Brain pericyte (primary cell): Measurements from ENCODE around the gene MAS1L.

Experiments used
- DNase-seq: peaks from one replicate; pipeline ENCODE4 v3.0.0-alpha.2; 2012; ENCODE audit warnings: low read depth, low spot score

The MAS1L gene

GRCh38 chr6:29487660-29488059 lies at the start of gene MAS1L:
TSS of gene MAS1L (minus strand) at chr6:29487956. CDS start at chr6:29487902, 54 bp downstream.
- no peak for DNase-seq

GRCh38 chr6:29532320-29532951 lies 44.7 kb upstream of the MAS1L start:
- DNase-seq = no peak

GRCh38 chr6:29531668-29532067 lies 43.9 kb upstream of the MAS1L start:
- no peak for DNase-seq

- DNase-seq = no peak
Observed at GRCh38 chr6:29530671-29531310, 43.0 kb upstream of the MAS1L start.

GRCh38 chr6:29529956-29530355 lies 42.2 kb upstream of the MAS1L start:
- no peak for DNase-seq

GRCh38 chr6:29528988-29529560 lies 41.3 kb upstream of the MAS1L start:
- no peak for DNase-seq

GRCh38 chr6:29528300-29528931 lies 40.7 kb upstream of the MAS1L start:
- no peak for DNase-seq

- DNase-seq = no peak
Observed at GRCh38 chr6:29527564-29527963, 39.8 kb upstream of the MAS1L start.

- no peak for DNase-seq
Observed at GRCh38 chr6:29527126-29527525, 39.4 kb upstream of the MAS1L start.

GRCh38 chr6:29525311-29525639 lies 37.5 kb upstream of the MAS1L start:
- no peak for DNase-seq

GRCh38 chr6:29524444-29525310 lies 36.9 kb upstream of the MAS1L start:
- no peak for DNase-seq

GRCh38 chr6:29524044-29524443 lies 36.3 kb upstream of the MAS1L start:
- DNase-seq = no peak

- no peak for DNase-seq
Observed at GRCh38 chr6:29522227-29522626, 34.5 kb upstream of the MAS1L start.

GRCh38 chr6:29521006-29521680 lies 33.4 kb upstream of the MAS1L start:
- no peak for DNase-seq

- no peak for DNase-seq
Observed at GRCh38 chr6:29520232-29520631, 32.5 kb upstream of the MAS1L start.

- no peak for DNase-seq
Observed at GRCh38 chr6:29519291-29520010, 31.7 kb upstream of the MAS1L start.

GRCh38 chr6:29517728-29518440 lies 30.1 kb upstream of the MAS1L start:
- no peak for DNase-seq

GRCh38 chr6:29517245-29517644 lies 29.5 kb upstream of the MAS1L start:
- no peak for DNase-seq

- DNase-seq = peak; percentile 15
Observed at GRCh38 chr6:29516108-29516507, 28.4 kb upstream of the MAS1L start.

- no peak for DNase-seq
Observed at GRCh38 chr6:29510746-29511300, 23.1 kb upstream of the MAS1L start.
